Stimulated activated CD8-positive, alpha-beta memory T cell treated with anti-CD3 and anti-CD28 coated beads, Interleukin-2, amount 100 ng/mL, for 1 hour (primary cell): Measurements from ENCODE around the gene GNA14.
"Not testable (repeated sequence)": the region's sequence is repeated elsewhere in the genome, so short reads cannot be mapped to it uniquely, and the experiment has no call there.

ENCODE experiments used
- DNase-seq, 2 donors: peaks; one replicate each; pipeline ENCODE4 v3.0.0-alpha.2; 2020; ENCODE audit warnings: low read depth in 2 of 2

The GNA14 gene

GRCh38 chr9:77588271-77588937 is 59.7 kb downstream of the GNA14 start:
- DNase-seq, result no peak

GRCh38 chr9:77587851-77588250 is 60.3 kb downstream of the GNA14 start:
- DNase-seq, result no peak

GRCh38 chr9:77587042-77587441 is 61.1 kb downstream of the GNA14 start:
- DNase-seq, result no peak

- DNase-seq, result no peak
These were observed 61.5 kb downstream of the GNA14 start for GRCh38 chr9:77586591-77586990.

GRCh38 chr9:77585335-77585786 is 62.8 kb downstream of the GNA14 start:
- no peak for DNase-seq

GRCh38 chr9:77584927-77585326 is 63.2 kb downstream of the GNA14 start:
- not testable (repeated sequence) for DNase-seq

GRCh38 chr9:77582961-77583576 is 65.1 kb downstream of the GNA14 start:
- no peak for DNase-seq

GRCh38 chr9:77582525-77582924 is 65.6 kb downstream of the GNA14 start:
- no peak for DNase-seq

GRCh38 chr9:77575785-77576184 is 72.3 kb downstream of the GNA14 start:
- no peak for DNase-seq

GRCh38 chr9:77569335-77569734 is 78.8 kb downstream of the GNA14 start:
- no peak for DNase-seq

GRCh38 chr9:77563174-77563573 is 84.9 kb downstream of the GNA14 start:
- DNase-seq, result no peak

- DNase-seq, result no peak
These were observed 85.9 kb downstream of the GNA14 start for GRCh38 chr9:77562019-77562748.

- no peak for DNase-seq
These were observed 86.6 kb downstream of the GNA14 start for GRCh38 chr9:77561331-77562018.

- DNase-seq, result no peak
These were observed 91.7 kb downstream of the GNA14 start for GRCh38 chr9:77556396-77556795.

- no peak for DNase-seq
These were observed 93.5 kb downstream of the GNA14 start for GRCh38 chr9:77554586-77555105.

GRCh38 chr9:77547106-77547730 is 100.9 kb downstream of the GNA14 start:
- no peak for DNase-seq

- no peak for DNase-seq
These were observed 101.7 kb downstream of the GNA14 start for GRCh38 chr9:77546376-77546950.

GRCh38 chr9:77544546-77544945 is 103.6 kb downstream of the GNA14 start:
- no peak for DNase-seq

GRCh38 chr9:77543131-77543822 is 104.8 kb downstream of the GNA14 start:
- no peak for DNase-seq

- no peak for DNase-seq
These were observed 106.5 kb downstream of the GNA14 start for GRCh38 chr9:77541600-77541999.

GRCh38 chr9:77541055-77541454 is 107.1 kb downstream of the GNA14 start:
- no peak for DNase-seq
